Neural cell (in vitro differentiated cells): ENCODE measurements around the gene TIMM17A. TPM values are rescaled to one million over a fixed set of nuclear protein-coding genes. Genes with fewer than 3 reads are reported as not detected.

Experiments
- H2AFZ ChIP-seq: fragments of 200-600, 300-800 bp; sonication (generic), shearing (Covaris generic); 2 replicates; pipeline ENCODE4 v1.6.0; 2014; ENCODE audit warnings: low read depth, mild to moderate bottlenecking, antibody characterized with exemption, low read length, moderate library complexity
- H3F3A ChIP-seq: fragments of 200-600 bp; shearing (Covaris generic); 2 replicates; pipeline ENCODE4 v1.6.1; 2016; ENCODE audit warnings: mild to moderate bottlenecking, moderate library complexity, mixed read lengths, antibody characterized with exemption, low read length; ENCODE audit not compliant: insufficient read depth, poor library complexity, severe bottlenecking
- H3K27ac ChIP-seq: fragments of 200-600, 300-800 bp; sonication (generic), shearing (Covaris generic); 2 replicates; pipeline ENCODE4 v1.5.1; 2014; ENCODE audit warnings: mild to moderate bottlenecking, low read length, moderate library complexity
- H3K27me3 ChIP-seq: fragments of 300-800, 200-600 bp; sonication (generic), shearing (Covaris generic); 2 replicates; pipeline ENCODE4 v1.6.0; 2014; ENCODE audit warnings: mild to moderate bottlenecking, low read depth, low read length, moderate library complexity; ENCODE audit not compliant: insufficient read depth
- H3K36me3 ChIP-seq: fragments of 300-800, 200-600 bp; sonication (generic), shearing (Covaris generic); 2 replicates; pipeline ENCODE4 v1.5.1; 2014; ENCODE audit warnings: mild to moderate bottlenecking, antibody characterized with exemption, low read length, moderate library complexity; ENCODE audit not compliant: insufficient read depth
- H3K4me2 ChIP-seq: fragments of 300-800, 200-600 bp; sonication (generic), shearing (Covaris generic); 2 replicates; pipeline ENCODE4 v1.6.0; 2014; ENCODE audit warnings: mild to moderate bottlenecking, low read length
- H3K4me3 ChIP-seq: fragments of 300-800, 200-600 bp; sonication (generic), shearing (Covaris generic); 2 replicates; pipeline ENCODE4 v1.5.1; 2014; ENCODE audit warnings: mild to moderate bottlenecking, low read length, moderate library complexity
- H3K79me2 ChIP-seq: fragments of 200-600 bp; shearing (Covaris generic); replicated peaks from 2 replicates; pipeline ENCODE4 v1.6.0; 2014; ENCODE audit warnings: mild to moderate bottlenecking, low read length, moderate library complexity; ENCODE audit not compliant: insufficient read depth
- H3K9ac ChIP-seq: fragments of 300-800, 200-600 bp; sonication (generic), shearing (Covaris generic); 2 replicates; pipeline ENCODE4 v1.6.1; 2016; ENCODE audit warnings: mild to moderate bottlenecking, low read length, mixed read lengths
- H3K9me2 ChIP-seq: fragments of 200-600 bp; shearing (Covaris generic); 2 replicates; pipeline ENCODE4 v1.6.1; 2016; ENCODE audit warnings: mild to moderate bottlenecking, low read length, mixed read lengths; ENCODE audit not compliant: insufficient read depth
- H3K9me3 ChIP-seq: fragments of 200-600, 300-800 bp; sonication (generic), shearing (Covaris generic); 2 replicates; pipeline ENCODE4 v1.6.1; 2016; ENCODE audit warnings: mild to moderate bottlenecking, mixed run types, low read length, moderate library complexity, mixed read lengths
- H4K20me1 ChIP-seq: fragments of 200-600 bp; shearing (Covaris generic); 2 replicates; pipeline ENCODE4 v1.6.1; 2016; ENCODE audit warnings: mild to moderate bottlenecking, mixed run types; ENCODE audit not compliant: insufficient read depth
- EP300 ChIP-seq: fragments of 450-650 bp; conservative IDR thresholded peaks from 2 replicates; pipeline ENCODE4 v1.6.1; 2014; ENCODE audit warnings: antibody characterized with exemption, mild to moderate bottlenecking, moderate library complexity; ENCODE audit not compliant: poor library complexity, severe bottlenecking
- EZH2 ChIP-seq: fragments of 200-600, 300-800 bp; shearing (Covaris generic), sonication (generic); IDR thresholded peaks from 2 replicates; pipeline ENCODE4 v1.6.1; 2014; ENCODE audit warnings: antibody characterized with exemption, low read length, borderline replicate concordance, mild to moderate bottlenecking; ENCODE audit not compliant: insufficient read depth, poor library complexity, severe bottlenecking
- MXI1 ChIP-seq: fragments of 450-650 bp; conservative IDR thresholded peaks from 2 replicates; pipeline ENCODE4 v1.6.1; 2014; ENCODE audit warnings: antibody characterized with exemption, mild to moderate bottlenecking; ENCODE audit not compliant: poor library complexity, severe bottlenecking
- POLR2AphosphoS5 ChIP-seq: IDR thresholded peaks from 2 replicates; pipeline ENCODE4 v1.6.1; 2012
- RAD21 ChIP-seq: fragments of 450-650 bp; conservative IDR thresholded peaks from 2 replicates; pipeline ENCODE4 v1.6.1; 2014; ENCODE audit warnings: antibody characterized with exemption, mild to moderate bottlenecking, moderate library complexity
- SMC3 ChIP-seq: fragments of 450-650 bp; conservative IDR thresholded peaks from 2 replicates; pipeline ENCODE4 v1.6.1; 2014; ENCODE audit warnings: antibody characterized with exemption, mild to moderate bottlenecking, moderate library complexity; ENCODE audit not compliant: poor library complexity
- TAF1 ChIP-seq: IDR thresholded peaks from 2 replicates; pipeline ENCODE4 v1.6.1; 2012; ENCODE audit warnings: low read depth
- polyA plus RNA-seq: library from polyadenylated mRNA; depleted of rRNA; stranded (reverse); fragments of >200 nt; gene quantifications from 2 replicates; pipeline ENCODE4 v1.2.3, GENCODE V29; 2014
- TF ChIP-seq, protein P1 (sequence below): fragments of 450-650 bp; IDR thresholded peaks from 2 replicates; pipeline ENCODE4 v1.5.1; 2014; ENCODE audit warnings: antibody characterized with exemption, mild to moderate bottlenecking, moderate library complexity; ENCODE audit not compliant: poor library complexity, severe bottlenecking
- TF ChIP-seq, protein P2 (sequence below): IDR thresholded peaks from 2 replicates; pipeline ENCODE4 v1.6.1; 2012; ENCODE audit warnings: borderline replicate concordance

The TIMM17A gene
- polyA plus RNA-seq, 1 donor from 2014 or later = 91.7 TPM

DNA sequence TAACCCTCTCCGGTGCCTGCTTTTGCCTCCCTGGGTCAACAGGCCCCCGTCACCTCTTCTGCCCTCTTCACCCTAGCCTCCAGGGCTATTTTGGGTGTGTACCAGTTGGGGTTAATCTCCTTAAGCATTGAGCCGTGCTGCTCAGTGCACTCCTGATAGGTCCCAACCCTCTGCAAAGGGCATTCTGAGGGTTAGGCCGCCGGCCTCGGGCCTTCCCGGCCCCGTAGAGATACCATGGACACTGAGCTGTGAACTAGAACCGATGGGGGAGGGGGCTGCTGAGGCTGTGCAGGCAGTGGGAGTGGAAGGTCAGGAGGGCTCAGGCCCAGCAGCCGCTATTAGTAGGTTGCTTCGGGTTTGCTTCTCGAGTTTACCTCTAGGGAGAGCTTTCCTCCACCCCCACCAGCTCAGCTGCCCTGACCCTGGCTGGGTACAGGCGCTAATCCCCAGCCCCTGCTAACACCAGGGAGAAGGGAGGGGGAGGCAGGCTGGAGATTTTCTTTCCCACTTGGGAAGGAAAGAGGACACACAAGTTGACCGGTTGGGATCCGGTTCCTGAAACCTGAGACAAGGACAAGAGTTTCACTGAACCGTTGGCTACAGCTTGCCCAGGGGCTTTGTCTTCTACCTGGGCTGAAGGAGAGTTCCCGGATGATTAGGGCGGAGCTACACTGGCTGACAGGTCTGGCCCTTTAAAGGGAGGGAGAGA lies 13.7 kb upstream of the TIMM17A start:
- H3K79me2 ChIP-seq = no peaks in the 10 kb centered on the region
- no peak overlapping the region for H3K9ac ChIP-seq
- no peak for TF ChIP-seq TAF1
- no peak for TF ChIP-seq POLR2AphosphoS5
- no peak for TF ChIP-seq EZH2
- TF ChIP-seq MXI1 = no peak
- no peak overlapping the region for H3K27ac ChIP-seq
- H3K9me2 ChIP-seq = no peaks in the 10 kb centered on the region
- H3K27me3 ChIP-seq = peaks cover 15% of the 10 kb centered on the region
- no peak overlapping the region for H3K4me3 ChIP-seq
- H2AFZ ChIP-seq = no peak overlapping the region
- no peak overlapping the region for H3K4me2 ChIP-seq
- H3F3A ChIP-seq = no peaks in the 10 kb centered on the region
- no peaks in the 10 kb centered on the region for H3K36me3 ChIP-seq
- H4K20me1 ChIP-seq = no peaks in the 10 kb centered on the region
- no peaks in the 10 kb centered on the region for H3K9me3 ChIP-seq

DNA sequence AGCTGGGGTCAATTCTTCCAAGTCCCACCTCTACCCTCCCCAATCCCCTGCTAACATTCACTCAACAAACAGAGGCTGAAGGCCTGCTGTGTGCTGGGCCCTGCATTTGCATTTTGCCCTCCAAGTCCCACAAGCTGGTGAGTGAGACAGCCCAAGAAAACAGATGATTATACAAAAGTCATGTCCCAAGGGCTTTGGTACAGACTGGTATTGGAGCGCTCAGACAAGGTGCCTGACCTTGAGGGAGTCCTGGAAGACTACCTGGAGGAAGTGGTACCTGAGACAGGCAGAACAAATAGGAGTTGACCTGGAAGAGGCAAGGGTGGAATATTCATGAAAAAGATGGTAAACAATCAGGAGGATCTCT lies 13.2 kb upstream of the TIMM17A start:
- TF ChIP-seq TAF1 = no peak
- TF ChIP-seq SMC3 = no peak
- no peak for TF ChIP-seq EP300
- TF ChIP-seq, protein P1, sequence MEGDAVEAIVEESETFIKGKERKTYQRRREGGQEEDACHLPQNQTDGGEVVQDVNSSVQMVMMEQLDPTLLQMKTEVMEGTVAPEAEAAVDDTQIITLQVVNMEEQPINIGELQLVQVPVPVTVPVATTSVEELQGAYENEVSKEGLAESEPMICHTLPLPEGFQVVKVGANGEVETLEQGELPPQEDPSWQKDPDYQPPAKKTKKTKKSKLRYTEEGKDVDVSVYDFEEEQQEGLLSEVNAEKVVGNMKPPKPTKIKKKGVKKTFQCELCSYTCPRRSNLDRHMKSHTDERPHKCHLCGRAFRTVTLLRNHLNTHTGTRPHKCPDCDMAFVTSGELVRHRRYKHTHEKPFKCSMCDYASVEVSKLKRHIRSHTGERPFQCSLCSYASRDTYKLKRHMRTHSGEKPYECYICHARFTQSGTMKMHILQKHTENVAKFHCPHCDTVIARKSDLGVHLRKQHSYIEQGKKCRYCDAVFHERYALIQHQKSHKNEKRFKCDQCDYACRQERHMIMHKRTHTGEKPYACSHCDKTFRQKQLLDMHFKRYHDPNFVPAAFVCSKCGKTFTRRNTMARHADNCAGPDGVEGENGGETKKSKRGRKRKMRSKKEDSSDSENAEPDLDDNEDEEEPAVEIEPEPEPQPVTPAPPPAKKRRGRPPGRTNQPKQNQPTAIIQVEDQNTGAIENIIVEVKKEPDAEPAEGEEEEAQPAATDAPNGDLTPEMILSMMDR = no peak
- no peak for TF ChIP-seq RAD21
- TF ChIP-seq, protein P2, sequence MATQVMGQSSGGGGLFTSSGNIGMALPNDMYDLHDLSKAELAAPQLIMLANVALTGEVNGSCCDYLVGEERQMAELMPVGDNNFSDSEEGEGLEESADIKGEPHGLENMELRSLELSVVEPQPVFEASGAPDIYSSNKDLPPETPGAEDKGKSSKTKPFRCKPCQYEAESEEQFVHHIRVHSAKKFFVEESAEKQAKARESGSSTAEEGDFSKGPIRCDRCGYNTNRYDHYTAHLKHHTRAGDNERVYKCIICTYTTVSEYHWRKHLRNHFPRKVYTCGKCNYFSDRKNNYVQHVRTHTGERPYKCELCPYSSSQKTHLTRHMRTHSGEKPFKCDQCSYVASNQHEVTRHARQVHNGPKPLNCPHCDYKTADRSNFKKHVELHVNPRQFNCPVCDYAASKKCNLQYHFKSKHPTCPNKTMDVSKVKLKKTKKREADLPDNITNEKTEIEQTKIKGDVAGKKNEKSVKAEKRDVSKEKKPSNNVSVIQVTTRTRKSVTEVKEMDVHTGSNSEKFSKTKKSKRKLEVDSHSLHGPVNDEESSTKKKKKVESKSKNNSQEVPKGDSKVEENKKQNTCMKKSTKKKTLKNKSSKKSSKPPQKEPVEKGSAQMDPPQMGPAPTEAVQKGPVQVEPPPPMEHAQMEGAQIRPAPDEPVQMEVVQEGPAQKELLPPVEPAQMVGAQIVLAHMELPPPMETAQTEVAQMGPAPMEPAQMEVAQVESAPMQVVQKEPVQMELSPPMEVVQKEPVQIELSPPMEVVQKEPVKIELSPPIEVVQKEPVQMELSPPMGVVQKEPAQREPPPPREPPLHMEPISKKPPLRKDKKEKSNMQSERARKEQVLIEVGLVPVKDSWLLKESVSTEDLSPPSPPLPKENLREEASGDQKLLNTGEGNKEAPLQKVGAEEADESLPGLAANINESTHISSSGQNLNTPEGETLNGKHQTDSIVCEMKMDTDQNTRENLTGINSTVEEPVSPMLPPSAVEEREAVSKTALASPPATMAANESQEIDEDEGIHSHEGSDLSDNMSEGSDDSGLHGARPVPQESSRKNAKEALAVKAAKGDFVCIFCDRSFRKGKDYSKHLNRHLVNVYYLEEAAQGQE = no peak
- TF ChIP-seq POLR2AphosphoS5 = no peak
- no peak for TF ChIP-seq EZH2
- TF ChIP-seq MXI1 = no peak
- Histone ChIP-seq H3K4me2 (no peak overlapping the region), H3K27ac (no peak overlapping the region), H3K4me3 (no peak overlapping the region), H3K9me3 (no peaks in the 10 kb centered on the region), H3K27me3 (peaks cover 21% of the 10 kb centered on the region), H3K36me3 (no peaks in the 10 kb centered on the region), H2AFZ (no peak overlapping the region), H3K9ac (no peak overlapping the region), H3F3A (no peaks in the 10 kb centered on the region), H3K9me2 (no peaks in the 10 kb centered on the region), H4K20me1 (no peaks in the 10 kb centered on the region), H3K79me2 (no peaks in the 10 kb centered on the region)
